Measurements from ENCODE around the gene C2CD4D. TPM values are rescaled to one million over a fixed set of nuclear protein-coding genes. Genes with fewer than 3 reads are reported as not detected.

Gene C2CD4D
- total RNA-seq, 2 experiments from 2014 or later: 1.3 to 1.6 TPM

DNA sequence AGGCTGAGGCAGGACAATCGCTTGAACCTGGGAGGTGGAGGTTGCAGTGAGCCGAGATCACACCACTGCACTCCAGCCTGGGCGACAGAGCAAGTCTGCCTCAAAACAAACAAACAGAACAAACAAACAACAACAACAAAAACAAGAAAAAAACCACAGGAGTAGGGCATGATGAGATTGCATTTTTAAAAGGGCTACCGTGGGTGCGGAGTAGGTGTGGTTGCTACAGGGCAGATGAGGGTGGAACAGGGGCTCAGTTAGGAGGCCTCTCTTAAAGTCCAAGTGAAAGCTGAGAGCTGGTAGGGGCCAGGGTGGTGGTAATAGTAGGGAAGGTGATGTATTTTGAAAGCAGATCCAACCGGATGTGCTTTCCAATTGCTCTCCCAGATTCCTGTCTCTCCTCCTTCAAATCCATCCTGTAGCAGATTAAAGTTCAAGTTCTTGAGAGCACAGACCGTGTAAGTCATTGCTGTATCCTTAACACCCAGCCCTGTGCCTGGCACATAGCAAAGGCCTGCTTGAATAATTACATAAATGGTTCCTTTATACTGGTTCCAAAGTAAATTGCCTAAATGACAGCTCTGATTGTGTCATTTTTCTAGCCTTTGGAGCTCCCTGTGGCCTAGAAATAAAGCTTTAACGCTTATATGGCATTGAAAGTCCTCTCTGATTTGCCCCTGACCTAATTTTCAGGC is 30.2 kb downstream of the C2CD4D start:
- Mint-ChIP-seq H3K27me3 (no peaks in the 10 kb centered on the region), H3K4me1 (ENCODE audit: low read depth) (no peaks in the 10 kb centered on the region), H3K9me3 (no peaks in the 10 kb centered on the region), H3K27ac (no peak overlapping the region), H3K36me3 (ENCODE audit: low read depth) (no peaks in the 10 kb centered on the region), H3K4me3 (no peak overlapping the region)
- ATAC-seq: no peak
- TF ChIP-seq, protein P1, sequence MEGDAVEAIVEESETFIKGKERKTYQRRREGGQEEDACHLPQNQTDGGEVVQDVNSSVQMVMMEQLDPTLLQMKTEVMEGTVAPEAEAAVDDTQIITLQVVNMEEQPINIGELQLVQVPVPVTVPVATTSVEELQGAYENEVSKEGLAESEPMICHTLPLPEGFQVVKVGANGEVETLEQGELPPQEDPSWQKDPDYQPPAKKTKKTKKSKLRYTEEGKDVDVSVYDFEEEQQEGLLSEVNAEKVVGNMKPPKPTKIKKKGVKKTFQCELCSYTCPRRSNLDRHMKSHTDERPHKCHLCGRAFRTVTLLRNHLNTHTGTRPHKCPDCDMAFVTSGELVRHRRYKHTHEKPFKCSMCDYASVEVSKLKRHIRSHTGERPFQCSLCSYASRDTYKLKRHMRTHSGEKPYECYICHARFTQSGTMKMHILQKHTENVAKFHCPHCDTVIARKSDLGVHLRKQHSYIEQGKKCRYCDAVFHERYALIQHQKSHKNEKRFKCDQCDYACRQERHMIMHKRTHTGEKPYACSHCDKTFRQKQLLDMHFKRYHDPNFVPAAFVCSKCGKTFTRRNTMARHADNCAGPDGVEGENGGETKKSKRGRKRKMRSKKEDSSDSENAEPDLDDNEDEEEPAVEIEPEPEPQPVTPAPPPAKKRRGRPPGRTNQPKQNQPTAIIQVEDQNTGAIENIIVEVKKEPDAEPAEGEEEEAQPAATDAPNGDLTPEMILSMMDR (IDR thresholded peaks at IDR 0.05): no peak
- ChIA-PET POLR2A (interaction anchor here (1.1 to 1.2 kb wide), 2 partner anchors 8 to 29 kb away, joined by 5 read pairs; no protein-coding TSS in a partner anchor), CTCF (interaction anchor here (0.7 kb wide), 1 partner anchor 427 kb away, joined by 3 read pairs; no protein-coding TSS in a partner anchor)
- no peak for DNase-seq
- intact Hi-C loops (cut with micrococcal nuclease): no loop called here

DNA sequence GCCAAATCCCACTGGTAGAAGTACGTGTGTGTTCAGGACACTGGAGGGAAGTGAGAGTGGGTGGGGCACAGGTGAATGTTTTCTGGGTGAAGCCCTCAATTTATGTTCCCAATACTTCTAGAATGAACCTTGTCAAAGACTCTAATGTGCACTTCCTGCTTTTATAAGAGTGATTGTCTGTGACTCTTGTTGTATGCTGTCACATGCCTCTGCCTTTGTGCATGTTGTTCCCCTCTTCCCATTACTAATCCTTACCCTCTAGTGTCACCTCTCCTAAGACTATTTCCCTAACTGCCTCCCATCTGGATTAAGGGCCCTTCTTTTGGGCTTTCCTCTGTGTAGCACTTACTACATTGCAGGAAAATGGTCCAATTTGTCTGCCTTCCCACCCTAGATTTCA is 31.9 kb downstream of the C2CD4D start:
- TF ChIP-seq, protein P1 (IDR thresholded peaks at IDR 0.05): no peak
- POLR2A ChIA-PET: interaction anchor here (1.0 to 1.2 kb wide), 2 partner anchors 10 to 18 kb away, joined by 4 to 5 read pairs; no protein-coding TSS in a partner anchor
- intact Hi-C loops (cut with micrococcal nuclease): no loop called here
- H3K4me1 Mint-ChIP-seq (ENCODE audit: low read depth): no peaks in the 10 kb centered on the region
- H3K4me3 Mint-ChIP-seq: no peak overlapping the region
- no peak for ATAC-seq
- H3K27ac Mint-ChIP-seq: no peak overlapping the region
- no peak for DNase-seq
- H3K36me3 Mint-ChIP-seq (ENCODE audit: low read depth): no peaks in the 10 kb centered on the region
- H3K9me3 Mint-ChIP-seq: no peaks in the 10 kb centered on the region
- no peaks in the 10 kb centered on the region for H3K27me3 Mint-ChIP-seq
- CTCF ChIA-PET: interaction anchor here (1.0 to 1.6 kb wide), 3 partner anchors 9 to 92 kb away, joined by 3 to 4 read pairs (median 3); no protein-coding TSS in a partner anchor

DNA sequence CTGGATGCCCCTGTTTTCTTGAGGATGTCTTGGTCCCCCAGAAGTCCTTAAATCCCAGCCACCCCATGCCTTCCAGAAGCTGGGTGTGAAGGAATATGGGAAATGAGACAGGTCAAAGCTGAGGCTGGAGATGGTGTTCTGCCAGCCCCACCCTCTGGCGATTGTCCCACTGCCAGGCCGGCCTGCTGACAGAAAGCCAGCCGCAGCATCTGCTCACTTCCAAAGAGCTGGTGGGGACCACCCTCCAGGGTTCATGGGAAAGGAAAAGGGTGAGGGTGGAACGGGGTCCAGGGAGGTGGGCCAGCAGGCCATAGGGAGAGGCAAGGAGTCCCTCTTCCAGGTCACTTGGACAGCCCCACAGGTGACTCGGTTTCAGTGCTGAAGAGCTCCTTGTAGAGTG is 32.5 kb downstream of the C2CD4D start:
- no peak for ATAC-seq
- Mint-ChIP-seq H3K27me3 (no peaks in the 10 kb centered on the region), H3K27ac (no peak overlapping the region), H3K9me3 (no peaks in the 10 kb centered on the region), H3K4me3 (no peak overlapping the region), H3K4me1 (ENCODE audit: low read depth) (no peaks in the 10 kb centered on the region), H3K36me3 (ENCODE audit: low read depth) (no peaks in the 10 kb centered on the region)
- POLR2A ChIA-PET: interaction anchor here (1.2 kb wide), 1 partner anchor 18 kb away, joined by 3 read pairs; the partner anchor contains the start of gene TDRKH
- CTCF ChIA-PET: interaction anchor here (0.9 to 1.6 kb wide), 4 partner anchors 9 to 76 kb away, joined by 3 to 4 read pairs (median 3); no protein-coding TSS in a partner anchor
- TF ChIP-seq, protein P1 (IDR thresholded peaks at IDR 0.05): no peak
- intact Hi-C loops (cut with micrococcal nuclease): no loop called here
- DNase-seq: no peak

DNA sequence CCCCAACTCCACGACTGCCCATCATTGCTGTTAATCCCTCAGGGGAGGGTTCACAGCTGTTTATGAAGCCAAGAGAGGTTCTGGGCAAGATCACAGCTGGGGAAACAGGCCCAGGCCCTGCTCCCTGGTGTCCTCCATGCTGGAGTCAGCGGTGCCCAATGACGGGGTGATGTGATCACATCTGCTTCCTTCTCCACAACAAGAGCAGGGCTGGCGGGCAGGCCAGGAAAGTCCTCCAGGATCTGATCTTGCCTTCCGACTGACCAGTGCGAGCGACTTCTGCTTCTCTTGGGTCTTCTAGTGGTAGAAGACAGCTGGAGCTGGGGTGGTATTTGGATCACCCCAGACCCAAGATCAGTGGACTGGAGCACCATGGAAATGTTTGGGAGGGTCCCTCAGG is 33.5 kb downstream of the C2CD4D start:
- Mint-ChIP-seq H3K27ac (no peak overlapping the region), H3K27me3 (no peaks in the 10 kb centered on the region), H3K4me3 (no peak overlapping the region), H3K4me1 (ENCODE audit: low read depth) (no peaks in the 10 kb centered on the region), H3K9me3 (no peaks in the 10 kb centered on the region), H3K36me3 (ENCODE audit: low read depth) (no peaks in the 10 kb centered on the region)
- ChIA-PET POLR2A (interaction anchor here (1.2 kb wide), 1 partner anchor 17 kb away, joined by 3 read pairs; the partner anchor contains the start of gene TDRKH), CTCF (interaction anchor here (1.1 kb wide), 1 partner anchor 53 kb away, joined by 3 read pairs; no protein-coding TSS in a partner anchor)
- TF ChIP-seq, protein P1 (IDR thresholded peaks at IDR 0.05): no peak
- intact Hi-C loops (cut with micrococcal nuclease): no loop called here
- DNase-seq (no peak), ATAC-seq (no peak)
